Measurements from ENCODE around the gene DQX1.

DNA sequence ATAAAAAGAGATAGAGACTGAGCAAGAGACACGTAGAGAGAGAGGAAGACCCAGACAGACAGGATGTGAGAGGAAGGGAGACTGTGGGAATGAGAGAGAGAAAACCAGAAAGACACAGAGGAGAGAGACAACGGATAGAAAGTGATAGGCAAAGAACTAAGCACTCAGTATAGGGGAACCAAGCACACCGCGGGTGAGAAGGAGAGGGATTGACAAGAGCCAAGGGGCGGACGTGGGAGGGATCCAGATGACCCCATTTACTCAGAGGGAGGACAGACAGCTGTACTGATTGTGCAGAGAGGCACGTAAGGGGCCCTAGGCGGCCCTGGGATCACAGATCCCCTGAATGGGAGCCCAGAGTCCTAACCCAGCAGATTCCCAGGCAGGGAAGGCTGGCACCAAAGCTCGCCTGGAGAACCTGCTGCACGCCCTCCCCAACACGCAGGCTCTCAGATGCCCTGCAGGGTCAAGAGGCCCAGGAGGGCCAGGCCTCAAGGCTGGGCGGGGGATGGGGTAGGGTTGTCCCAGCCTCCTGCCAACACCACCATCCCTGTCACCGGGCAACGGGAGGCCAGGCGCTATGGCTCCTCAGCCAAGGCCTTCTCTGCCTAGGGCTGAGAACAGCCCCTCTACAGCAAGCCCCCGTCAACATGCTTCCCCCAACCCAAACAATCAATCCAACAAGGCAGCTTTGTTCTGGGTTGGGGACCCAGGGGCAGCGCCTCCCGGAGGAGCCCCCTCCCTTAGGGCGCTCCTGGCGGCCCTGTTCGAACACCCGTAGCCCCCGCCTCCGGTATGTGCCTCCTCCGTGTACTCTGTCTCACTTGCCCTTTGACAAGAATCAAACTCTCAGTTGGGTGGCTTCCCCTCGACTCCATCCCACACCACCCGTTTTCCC is 27.1 kb upstream of the DQX1 start:
- TF ChIP-seq EZH2 (IDR thresholded peaks at IDR 0.05; ENCODE audit: borderline replicate concordance) = no peak
- TF ChIP-seq, protein P1, sequence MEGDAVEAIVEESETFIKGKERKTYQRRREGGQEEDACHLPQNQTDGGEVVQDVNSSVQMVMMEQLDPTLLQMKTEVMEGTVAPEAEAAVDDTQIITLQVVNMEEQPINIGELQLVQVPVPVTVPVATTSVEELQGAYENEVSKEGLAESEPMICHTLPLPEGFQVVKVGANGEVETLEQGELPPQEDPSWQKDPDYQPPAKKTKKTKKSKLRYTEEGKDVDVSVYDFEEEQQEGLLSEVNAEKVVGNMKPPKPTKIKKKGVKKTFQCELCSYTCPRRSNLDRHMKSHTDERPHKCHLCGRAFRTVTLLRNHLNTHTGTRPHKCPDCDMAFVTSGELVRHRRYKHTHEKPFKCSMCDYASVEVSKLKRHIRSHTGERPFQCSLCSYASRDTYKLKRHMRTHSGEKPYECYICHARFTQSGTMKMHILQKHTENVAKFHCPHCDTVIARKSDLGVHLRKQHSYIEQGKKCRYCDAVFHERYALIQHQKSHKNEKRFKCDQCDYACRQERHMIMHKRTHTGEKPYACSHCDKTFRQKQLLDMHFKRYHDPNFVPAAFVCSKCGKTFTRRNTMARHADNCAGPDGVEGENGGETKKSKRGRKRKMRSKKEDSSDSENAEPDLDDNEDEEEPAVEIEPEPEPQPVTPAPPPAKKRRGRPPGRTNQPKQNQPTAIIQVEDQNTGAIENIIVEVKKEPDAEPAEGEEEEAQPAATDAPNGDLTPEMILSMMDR (IDR thresholded peaks at IDR 0.05; ENCODE audit: poor library complexity) = no peak

All from hepatocyte (in vitro differentiated cells).